Osteoblast (primary cell): ENCODE measurements around the gene INO80. TPM values are rescaled to one million over a fixed set of nuclear protein-coding genes. Genes with fewer than 3 reads are reported as not detected.

Source experiments
- DNase-seq: peaks from one replicate; pipeline ENCODE4 v3.0.0; 2011; ENCODE audit warnings: low spot score, mixed read lengths; ENCODE audit not compliant: insufficient read length; ENCODE audit errors: missing footprints
- H2AFZ ChIP-seq: 2 replicates; pipeline ENCODE4 v1.6.0; 2011; ENCODE audit warnings: mild to moderate bottlenecking, low read length
- H3K27ac ChIP-seq: 2 replicates; pipeline ENCODE4 v1.5.1; 2011; ENCODE audit warnings: mild to moderate bottlenecking, low read depth, low read length, moderate library complexity
- H3K27me3 ChIP-seq: 2 replicates; pipeline ENCODE4 v1.6.0; 2012; ENCODE audit warnings: mild to moderate bottlenecking, control low read depth, inconsistent platforms, low read length, moderate library complexity; ENCODE audit not compliant: insufficient read depth
- H3K36me3 ChIP-seq: 2 replicates; pipeline ENCODE4 v1.5.1; 2011; ENCODE audit warnings: mild to moderate bottlenecking, low read length, control low read depth, moderate library complexity; ENCODE audit not compliant: insufficient read depth
- H3K4me1 ChIP-seq: 2 replicates; pipeline ENCODE4 v1.5.1; 2011; ENCODE audit warnings: mild to moderate bottlenecking, low read length, control low read depth, moderate library complexity; ENCODE audit not compliant: insufficient read depth
- H3K4me2 ChIP-seq: 2 replicates; pipeline ENCODE4 v1.6.0; 2011; ENCODE audit warnings: mild to moderate bottlenecking, low read length; ENCODE audit not compliant: insufficient read depth
- H3K4me3 ChIP-seq: fragments of 200-600 bp; sonication (generic); 3 replicates; pipeline ENCODE4 v1.5.1; 2012; ENCODE audit warnings: mild to moderate bottlenecking, low read length, inconsistent platforms; ENCODE audit not compliant: insufficient read depth
- H3K79me2 ChIP-seq: 2 replicates; pipeline ENCODE4 v1.6.0; 2012; ENCODE audit warnings: mild to moderate bottlenecking, low read length, control low read depth, inconsistent platforms; ENCODE audit not compliant: insufficient read depth
- H3K9me3 ChIP-seq: 2 replicates; pipeline ENCODE4 v1.5.1; 2011; ENCODE audit warnings: low read depth, low read length, control low read depth
- H4K20me1 ChIP-seq: 2 replicates; pipeline ENCODE4 v1.6.0; 2012; ENCODE audit warnings: mild to moderate bottlenecking, low read length, control low read depth; ENCODE audit not compliant: insufficient read depth
- CTCF ChIP-seq: IDR thresholded peaks from 2 replicates; pipeline ENCODE4 v1.5.1; 2011; ENCODE audit warnings: mild to moderate bottlenecking, low read depth, low read length, moderate library complexity; ENCODE audit errors: extremely low read depth
- total RNA-seq: library from RNA; depleted of rRNA; stranded (reverse); fragments of >200 nt; gene quantifications from 2 replicates; pipeline ENCODE4 v1.2.3, GENCODE V29; 2012

The INO80 gene
- total RNA-seq, 1 donor, result 23.5 TPM

- H3K27me3 ChIP-seq, result no peaks in the 10 kb centered on the region
- no peak overlapping the region for H2AFZ ChIP-seq
- no peak overlapping the region for H3K4me3 ChIP-seq
- H4K20me1 ChIP-seq, result peaks cover 31% of the 10 kb centered on the region
- peak overlapping the region; percentile 35 for H3K27ac ChIP-seq
- no peaks in the 10 kb centered on the region for H3K9me3 ChIP-seq
- DNase-seq, result no peak
- no peak for TF ChIP-seq CTCF
- H3K4me2 ChIP-seq, result no peak overlapping the region
- peaks cover 4% of the 10 kb centered on the region for H3K36me3 ChIP-seq
- peaks cover 28% of the 10 kb centered on the region for H3K4me1 ChIP-seq
- peaks cover 89% of the 10 kb centered on the region for H3K79me2 ChIP-seq
These were observed 10.4 kb downstream of the INO80 start for GRCh38 chr15:41105348-41106334.

DNA sequence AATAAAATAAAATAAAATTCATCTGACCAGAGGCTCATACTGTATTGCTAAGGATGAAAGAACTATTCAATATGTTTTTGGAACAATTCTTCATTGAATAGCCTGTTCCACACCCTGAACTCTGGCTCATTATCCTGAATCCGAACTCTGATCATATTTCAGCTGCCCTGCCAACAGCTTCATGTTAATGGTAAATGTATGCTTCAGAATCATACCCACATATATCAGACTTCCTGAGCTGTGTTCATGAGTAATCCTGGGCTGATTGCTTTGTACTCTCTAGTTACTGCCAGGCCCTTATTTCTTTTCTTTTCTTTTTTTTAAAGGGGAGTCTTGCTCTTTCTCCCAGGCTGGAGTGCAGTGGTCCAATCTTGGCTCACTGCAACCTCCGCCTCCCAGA lies 11.8 kb downstream of the INO80 start:
- H3K4me1 ChIP-seq, result peaks cover 28% of the 10 kb centered on the region
- peak overlapping the region; percentile 6 for H3K4me2 ChIP-seq
- peaks cover 4% of the 10 kb centered on the region for H3K36me3 ChIP-seq
- H3K27me3 ChIP-seq, result no peaks in the 10 kb centered on the region
- H3K79me2 ChIP-seq, result peaks cover 90% of the 10 kb centered on the region
- TF ChIP-seq CTCF, result no peak
- peaks cover 34% of the 10 kb centered on the region for H4K20me1 ChIP-seq
- no peak overlapping the region for H3K4me3 ChIP-seq
- H2AFZ ChIP-seq, result no peak overlapping the region
- peak; percentile 84 for DNase-seq
- peak overlapping the region; percentile 9 for H3K27ac ChIP-seq
- H3K9me3 ChIP-seq, result no peaks in the 10 kb centered on the region

DNA sequence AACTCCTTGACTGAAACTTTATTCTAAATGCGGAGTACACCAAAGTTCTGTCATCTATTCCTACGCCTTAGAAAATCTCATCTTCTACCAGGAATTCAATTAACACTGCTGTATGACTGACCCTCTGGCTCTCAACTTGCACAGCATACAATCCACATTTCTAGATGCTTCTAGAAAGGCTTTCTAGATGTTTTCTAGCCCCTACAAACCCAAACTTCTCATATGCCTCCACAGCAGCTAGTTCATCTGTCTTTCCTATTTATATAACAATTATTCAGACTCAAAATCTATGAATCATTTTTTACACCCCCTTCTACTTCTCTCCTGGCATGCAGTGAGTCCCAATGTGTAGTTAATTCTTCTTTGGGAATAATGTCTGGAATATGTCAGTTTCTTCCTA lies 13.2 kb downstream of the INO80 start:
- Histone ChIP-seq H3K4me1 (peaks cover 28% of the 10 kb centered on the region), H3K9me3 (no peaks in the 10 kb centered on the region), H3K79me2 (peaks cover 87% of the 10 kb centered on the region), H2AFZ (no peak overlapping the region), H3K27me3 (no peaks in the 10 kb centered on the region), H3K27ac (peak overlapping the region; percentile 30), H3K36me3 (no peaks in the 10 kb centered on the region), H3K4me3 (no peak overlapping the region), H3K4me2 (peak overlapping the region; percentile 34), H4K20me1 (peaks cover 29% of the 10 kb centered on the region)
- no peak for TF ChIP-seq CTCF
- DNase-seq, result peak; percentile 62

DNA sequence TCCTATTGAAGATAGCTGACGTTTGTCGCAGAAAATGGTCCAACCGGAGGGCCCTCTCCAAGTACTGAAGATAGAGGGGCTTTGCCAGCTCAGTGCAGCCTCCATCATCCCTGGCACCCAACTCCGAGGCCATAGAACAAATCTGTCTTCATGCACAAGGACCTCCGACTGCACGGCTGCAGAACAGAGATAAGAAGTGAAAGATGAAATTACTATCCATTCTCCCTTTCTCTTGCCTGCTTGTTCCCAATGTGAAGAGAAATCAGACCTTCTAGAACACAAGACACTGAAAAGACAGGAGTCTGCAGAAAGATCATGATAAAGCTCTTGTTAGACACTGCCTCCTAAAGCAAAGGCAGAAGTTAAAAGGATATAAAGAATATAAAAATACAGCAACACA lies 19.9 kb downstream of the INO80 start:
- Histone ChIP-seq H4K20me1 (peaks cover 3% of the 10 kb centered on the region), H3K79me2 (peaks cover 47% of the 10 kb centered on the region)

More for the DNA sequence above, 19.9 kb downstream of the INO80 start:
- Histone ChIP-seq H3K27me3 (no peaks in the 10 kb centered on the region), H3K4me1 (no peaks in the 10 kb centered on the region), H3K9me3 (no peaks in the 10 kb centered on the region), H3K36me3 (peaks cover 40% of the 10 kb centered on the region), H3K4me3 (no peak overlapping the region), H2AFZ (no peak overlapping the region), H3K4me2 (no peak overlapping the region), H3K27ac (no peak overlapping the region)
- no peak for TF ChIP-seq CTCF
- DNase-seq, result no peak
